ENCODE data around the gene SIRT4. TPM values are rescaled to one million over a fixed set of nuclear protein-coding genes. Genes with fewer than 3 reads are reported as not detected.

Gene SIRT4
- total RNA-seq, 4 donors from 2014 or later, result 0.70 to 5.0 TPM; not detected in 2

DNA sequence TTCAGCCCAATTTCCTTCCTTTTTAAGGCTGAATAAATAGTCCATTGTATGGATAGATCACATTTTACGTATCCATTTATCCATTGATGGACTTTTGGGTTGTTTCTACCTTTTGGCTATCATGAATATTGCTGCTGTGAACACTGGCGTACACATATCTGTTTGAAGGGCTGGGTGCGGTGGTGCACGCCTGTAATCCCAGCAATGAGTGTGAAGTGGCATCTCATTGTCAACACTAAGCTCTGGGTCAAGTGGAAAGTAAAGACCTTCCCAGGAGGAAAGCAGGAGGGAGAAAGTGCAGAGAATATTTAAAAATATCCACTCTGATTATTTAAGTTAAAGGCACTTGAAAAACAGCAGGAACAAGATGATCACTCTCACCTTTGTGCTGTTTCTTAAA is 37.1 kb downstream of the SIRT4 start:
- DNase-seq, result no peak
- H3K9me3 ChIP-seq, result no peaks in the 10 kb centered on the region
- H3K27ac ChIP-seq, result no peak overlapping the region
- no peaks in the 10 kb centered on the region for H3K27me3 ChIP-seq
- whole genome bisulfite sequencing, 2 donors, result 88 to 93% methylated on average over 3 to 4 of the region's 4 CpGs
- no peak for TF ChIP-seq POLR2A (IDR thresholded peaks at IDR 0.05)
- TF ChIP-seq, protein P1, sequence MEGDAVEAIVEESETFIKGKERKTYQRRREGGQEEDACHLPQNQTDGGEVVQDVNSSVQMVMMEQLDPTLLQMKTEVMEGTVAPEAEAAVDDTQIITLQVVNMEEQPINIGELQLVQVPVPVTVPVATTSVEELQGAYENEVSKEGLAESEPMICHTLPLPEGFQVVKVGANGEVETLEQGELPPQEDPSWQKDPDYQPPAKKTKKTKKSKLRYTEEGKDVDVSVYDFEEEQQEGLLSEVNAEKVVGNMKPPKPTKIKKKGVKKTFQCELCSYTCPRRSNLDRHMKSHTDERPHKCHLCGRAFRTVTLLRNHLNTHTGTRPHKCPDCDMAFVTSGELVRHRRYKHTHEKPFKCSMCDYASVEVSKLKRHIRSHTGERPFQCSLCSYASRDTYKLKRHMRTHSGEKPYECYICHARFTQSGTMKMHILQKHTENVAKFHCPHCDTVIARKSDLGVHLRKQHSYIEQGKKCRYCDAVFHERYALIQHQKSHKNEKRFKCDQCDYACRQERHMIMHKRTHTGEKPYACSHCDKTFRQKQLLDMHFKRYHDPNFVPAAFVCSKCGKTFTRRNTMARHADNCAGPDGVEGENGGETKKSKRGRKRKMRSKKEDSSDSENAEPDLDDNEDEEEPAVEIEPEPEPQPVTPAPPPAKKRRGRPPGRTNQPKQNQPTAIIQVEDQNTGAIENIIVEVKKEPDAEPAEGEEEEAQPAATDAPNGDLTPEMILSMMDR (IDR thresholded peaks at IDR 0.05), result no peak
- no peaks in the 10 kb centered on the region for H3K4me1 ChIP-seq
- intact Hi-C loops (cut with DNase I), result no loop called here
- no peaks in the 10 kb centered on the region for H3K36me3 ChIP-seq
- no peak overlapping the region for H3K4me3 ChIP-seq

DNA sequence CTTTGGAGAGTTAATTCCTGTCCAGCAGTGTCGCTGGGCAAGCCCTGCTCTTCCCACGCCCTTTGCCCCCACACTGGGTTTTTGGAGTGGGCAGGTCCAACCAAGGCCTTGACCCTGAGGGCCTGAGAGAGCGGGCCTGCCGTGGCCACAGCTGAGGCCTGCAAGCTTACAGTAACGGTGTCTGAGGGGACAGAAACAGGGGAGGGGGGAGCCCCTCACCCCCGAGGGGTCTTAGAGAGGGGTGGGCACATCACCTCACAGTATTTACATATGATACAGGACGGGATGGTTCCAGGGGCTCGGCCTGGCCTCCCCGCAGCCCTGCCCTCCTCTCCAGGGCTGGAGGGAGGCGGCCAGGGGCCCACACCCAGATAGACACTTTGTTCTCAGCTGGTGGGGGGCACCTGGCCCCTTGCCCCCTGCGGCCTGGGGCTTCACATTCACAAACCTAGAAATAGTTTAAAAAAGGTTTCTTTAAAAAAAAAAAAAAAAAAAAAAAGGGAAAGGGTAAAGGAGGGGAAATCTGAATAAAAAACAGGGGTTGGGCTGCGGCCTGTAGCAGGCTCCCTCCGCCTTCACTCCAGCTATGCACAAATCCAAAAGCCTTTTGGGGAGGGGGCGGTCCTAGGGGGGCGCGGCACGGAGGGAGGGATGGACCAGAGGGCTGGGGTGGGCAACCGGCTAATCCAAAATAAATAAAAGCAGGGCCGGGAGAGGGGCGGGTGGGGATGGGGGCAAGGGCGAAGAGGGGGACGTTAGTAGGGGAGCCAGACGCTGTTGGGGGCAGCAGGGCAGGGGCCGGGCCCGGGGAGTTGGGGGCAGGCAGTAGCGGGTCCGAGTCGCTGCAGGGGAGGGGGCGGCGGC is 40.3 kb downstream of the SIRT4 start:
- no peak for TF ChIP-seq POLR2A (IDR thresholded peaks at IDR 0.05)
- TF ChIP-seq, protein P1 (IDR thresholded peaks at IDR 0.05), result no peak
- Histone ChIP-seq H3K9me3 (no peaks in the 10 kb centered on the region), H3K36me3 (no peaks in the 10 kb centered on the region), H3K27ac (no peak overlapping the region), H3K4me3 (no peak overlapping the region), H3K27me3 (no peaks in the 10 kb centered on the region), H3K4me1 (no peaks in the 10 kb centered on the region)
- WGBS, 2 donors, result 51 to 74% methylated on average over 9 to 14 of the region's 30 CpGs
- no peak for DNase-seq
- intact Hi-C loops (cut with DNase I), result no loop called here

- intact Hi-C loops (cut with DNase I), result no loop called here
- Histone ChIP-seq H3K4me3 (no peak overlapping the region), H3K36me3 (no peaks in the 10 kb centered on the region), H3K27ac (no peak overlapping the region), H3K9me3 (no peaks in the 10 kb centered on the region), H3K27me3 (no peaks in the 10 kb centered on the region), H3K4me1 (no peaks in the 10 kb centered on the region)
- TF ChIP-seq, protein P1 (IDR thresholded peaks at IDR 0.05), result no peak
- no peak for TF ChIP-seq POLR2A (IDR thresholded peaks at IDR 0.05)
- no peak for DNase-seq
- WGBS, 2 donors, result 71 to 75% methylated on average over 9 of the region's 10 CpGs
Measured at GRCh38 chr12:120343039-120343537, 41.0 kb downstream of the SIRT4 start.

DNA sequence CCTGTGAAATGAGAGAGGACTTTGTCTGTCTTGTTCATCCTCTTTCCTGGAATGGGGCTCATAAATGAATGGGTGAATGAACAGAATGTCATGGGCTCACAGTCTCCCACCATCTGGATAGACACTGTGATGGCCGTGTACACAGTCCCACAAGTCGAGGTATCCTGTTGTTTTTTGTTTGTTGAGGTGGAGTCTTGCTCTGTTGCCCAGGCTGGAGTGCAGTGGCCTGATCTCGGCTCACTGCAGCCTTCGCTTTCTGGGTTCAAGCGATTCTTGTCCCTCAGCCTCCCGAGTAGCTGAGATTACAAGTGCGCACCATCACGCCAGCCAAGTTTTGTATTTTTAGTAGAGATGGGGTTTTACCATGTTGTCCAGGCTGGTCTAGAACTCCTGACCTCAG is 41.6 kb downstream of the SIRT4 start:
- TF ChIP-seq, protein P1 (IDR thresholded peaks at IDR 0.05), result no peak
- TF ChIP-seq POLR2A (IDR thresholded peaks at IDR 0.05), result no peak
- Histone ChIP-seq H3K27me3 (no peaks in the 10 kb centered on the region), H3K9me3 (no peaks in the 10 kb centered on the region), H3K36me3 (no peaks in the 10 kb centered on the region), H3K4me3 (no peak overlapping the region), H3K27ac (no peak overlapping the region), H3K4me1 (no peaks in the 10 kb centered on the region)
- intact Hi-C loops (cut with DNase I), result no loop called here
- no peak for DNase-seq
- 88% methylated on average over 8 of the region's 8 CpGs for WGBS, 2 donors

- intact Hi-C loops (cut with DNase I), result no loop called here
- 80 to 100% methylated on average over 1 of the region's 15 CpGs for WGBS, 2 donors
- no peaks in the 10 kb centered on the region for H3K27me3 ChIP-seq
- H3K4me3 ChIP-seq, result no peak overlapping the region
- no peaks in the 10 kb centered on the region for H3K4me1 ChIP-seq
- no peaks in the 10 kb centered on the region for H3K9me3 ChIP-seq
- H3K27ac ChIP-seq, result no peak overlapping the region
- no peak for DNase-seq
- H3K36me3 ChIP-seq, result no peaks in the 10 kb centered on the region
- no peak for TF ChIP-seq POLR2A (IDR thresholded peaks at IDR 0.05)
- TF ChIP-seq, protein P1 (IDR thresholded peaks at IDR 0.05), result no peak
Measured at GRCh38 chr12:120346031-120346430, 43.9 kb downstream of the SIRT4 start.
